Activated naive CD4-positive, alpha-beta T cell treated with anti-CD3 and anti-CD28 coated beads, Interleukin-2, amount 50 U/mL, for 16 hours (primary cell): Measurements from ENCODE around the gene PSMB11.

Experiments used
- DNase-seq: peaks from one replicate; pipeline ENCODE4 v3.0.0-alpha.2; 2020

PSMB11 gene

DNA sequence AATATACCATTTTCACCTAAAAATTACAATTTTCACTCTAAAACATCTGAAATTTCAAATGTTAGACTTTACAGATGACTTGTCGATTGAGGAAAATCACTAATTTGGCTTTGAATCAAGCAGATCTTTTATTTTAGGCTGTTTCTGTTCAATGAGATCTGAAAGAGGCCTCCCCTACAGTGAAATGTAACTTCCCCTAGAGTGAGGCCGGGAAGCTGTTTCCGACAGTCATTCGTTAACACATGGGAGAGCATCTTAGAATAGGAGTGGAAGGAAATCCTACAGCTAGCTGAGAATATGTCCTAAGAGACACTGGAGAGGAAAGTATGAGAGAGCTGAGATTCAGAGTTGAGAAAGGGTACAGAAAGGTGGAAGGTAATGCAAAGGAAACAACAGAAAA is 26.4 kb upstream of the PSMB11 start:
- DNase-seq = no peak

DNA sequence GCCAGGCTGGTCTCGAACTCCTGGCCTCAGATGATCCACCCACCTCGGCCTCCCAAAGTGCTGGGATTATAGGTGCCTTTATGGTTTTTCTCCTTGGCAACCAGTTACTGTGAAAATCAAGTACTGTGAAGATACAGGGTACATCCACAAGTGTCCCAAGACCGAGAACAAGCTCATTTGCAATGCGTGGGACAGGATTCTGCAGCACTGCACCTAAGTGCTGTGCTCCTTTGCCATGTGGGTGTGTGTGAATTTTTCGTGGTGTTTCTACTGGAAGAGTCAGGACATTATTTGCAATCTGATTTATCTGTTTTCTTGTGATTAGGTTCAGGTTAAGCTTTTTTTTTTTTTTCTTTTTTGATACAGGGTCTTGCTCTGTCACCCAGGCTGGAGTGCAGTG is 24.9 kb upstream of the PSMB11 start:
- no peak for DNase-seq

DNA sequence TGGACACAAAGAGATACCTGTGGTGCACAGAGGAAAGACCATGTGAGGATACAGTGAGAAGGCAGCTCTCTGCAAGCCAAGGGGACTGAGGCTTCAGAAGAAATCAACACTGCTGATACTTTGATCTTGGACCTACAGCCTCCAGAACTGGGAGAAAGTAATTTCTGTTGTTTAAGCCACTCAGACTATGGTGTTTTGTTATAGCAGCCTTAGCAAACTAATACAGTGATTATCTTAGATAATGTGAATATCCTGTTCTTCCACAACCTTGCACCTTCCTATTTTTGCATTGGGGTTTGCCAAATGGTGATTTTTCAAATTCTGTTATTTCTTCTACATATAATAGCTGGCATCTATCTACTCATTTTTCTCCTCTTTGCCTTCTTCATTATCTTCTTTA is 23.9 kb upstream of the PSMB11 start:
- DNase-seq = no peak

DNA sequence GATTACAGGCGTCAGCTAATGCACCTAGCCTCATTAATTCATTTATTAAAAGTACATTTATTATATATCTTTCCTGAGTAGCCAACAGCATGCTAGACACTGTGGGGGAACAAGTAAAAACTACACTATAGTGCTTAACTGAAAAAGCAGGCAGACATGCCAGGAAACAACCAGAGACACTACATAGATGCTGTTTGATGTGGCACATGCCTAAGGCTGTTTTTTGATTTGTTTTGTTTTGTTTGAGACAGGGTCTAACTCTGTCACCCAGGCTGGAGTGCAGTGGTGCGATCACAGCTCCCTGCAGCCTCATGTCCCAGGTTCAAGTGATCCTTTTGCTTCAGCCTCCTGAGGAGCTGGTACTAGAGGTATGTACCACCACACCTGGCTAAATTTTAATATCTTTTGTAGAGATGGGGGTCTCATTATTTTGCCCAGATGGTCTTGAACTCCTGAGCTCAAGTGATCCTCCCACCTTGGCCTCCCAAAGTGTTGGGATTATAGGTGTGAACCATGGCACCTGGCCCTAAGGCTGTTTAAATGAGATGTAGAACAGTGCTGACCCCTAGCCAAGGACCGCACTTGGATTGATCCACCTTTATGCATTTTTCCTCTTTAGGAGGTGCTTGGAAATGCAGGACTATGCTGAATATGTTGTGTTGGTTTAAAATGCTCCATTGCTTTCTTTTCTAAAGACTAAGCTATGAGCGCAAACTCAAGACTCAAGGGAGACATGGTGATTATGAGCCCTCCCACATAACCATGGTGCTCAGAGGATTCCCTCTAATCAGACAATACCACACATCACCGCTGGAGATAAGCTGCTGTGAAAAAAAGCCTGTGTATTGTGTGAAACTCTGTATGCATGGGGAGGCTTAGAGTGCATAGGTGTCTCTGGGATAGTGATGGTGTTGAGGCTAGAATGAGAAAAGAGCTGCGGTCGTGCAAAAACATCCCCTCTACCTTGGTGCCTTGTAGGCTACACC is 21.6 kb upstream of the PSMB11 start:
- no peak for DNase-seq

DNA sequence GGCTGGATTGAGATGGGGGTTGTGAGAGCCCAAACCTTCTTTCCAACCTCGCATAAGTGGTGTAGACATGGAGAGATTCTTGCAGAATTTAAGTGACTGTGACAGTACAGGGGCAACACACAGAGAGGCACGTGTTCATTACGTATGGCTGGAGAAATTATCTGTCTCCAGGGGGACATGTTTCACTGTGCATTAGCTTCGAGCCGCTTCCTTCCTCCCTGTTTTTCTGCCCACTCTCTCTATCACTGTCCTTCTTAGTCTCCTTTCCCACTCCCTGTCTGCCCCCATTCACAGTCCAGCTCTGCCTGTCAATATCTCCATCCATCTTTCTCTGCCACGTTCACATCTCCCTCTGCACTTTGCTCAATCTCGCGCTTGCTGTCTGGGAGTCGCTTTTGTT is 20.6 kb upstream of the PSMB11 start:
- DNase-seq = no peak

DNA sequence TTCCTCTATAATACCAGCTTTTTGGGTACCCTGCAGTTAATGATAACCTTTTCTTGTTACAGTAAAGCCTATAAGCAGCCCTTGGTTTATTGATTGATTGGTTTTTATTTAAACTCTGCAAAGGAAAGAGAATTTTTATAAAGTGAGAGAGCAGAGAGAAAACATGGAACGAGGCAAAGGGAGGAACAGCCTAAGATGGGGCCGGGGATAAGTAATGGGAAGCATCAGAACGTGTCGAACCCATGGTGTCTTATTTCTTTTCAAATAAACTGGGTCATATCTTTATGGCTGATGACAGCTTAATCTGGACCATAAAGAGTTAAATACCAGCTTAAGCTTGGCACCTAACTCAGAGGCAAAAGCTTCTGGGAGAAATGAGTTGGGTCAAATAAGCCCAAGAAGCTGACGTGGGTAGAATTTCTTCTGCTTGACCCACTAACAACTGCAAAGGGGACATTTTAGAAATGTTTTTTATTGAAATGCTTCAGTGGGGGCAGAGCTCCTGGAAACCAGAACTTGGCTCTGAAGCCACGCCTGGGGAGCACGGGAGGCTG is 20.0 kb upstream of the PSMB11 start:
- DNase-seq = no peak

DNA sequence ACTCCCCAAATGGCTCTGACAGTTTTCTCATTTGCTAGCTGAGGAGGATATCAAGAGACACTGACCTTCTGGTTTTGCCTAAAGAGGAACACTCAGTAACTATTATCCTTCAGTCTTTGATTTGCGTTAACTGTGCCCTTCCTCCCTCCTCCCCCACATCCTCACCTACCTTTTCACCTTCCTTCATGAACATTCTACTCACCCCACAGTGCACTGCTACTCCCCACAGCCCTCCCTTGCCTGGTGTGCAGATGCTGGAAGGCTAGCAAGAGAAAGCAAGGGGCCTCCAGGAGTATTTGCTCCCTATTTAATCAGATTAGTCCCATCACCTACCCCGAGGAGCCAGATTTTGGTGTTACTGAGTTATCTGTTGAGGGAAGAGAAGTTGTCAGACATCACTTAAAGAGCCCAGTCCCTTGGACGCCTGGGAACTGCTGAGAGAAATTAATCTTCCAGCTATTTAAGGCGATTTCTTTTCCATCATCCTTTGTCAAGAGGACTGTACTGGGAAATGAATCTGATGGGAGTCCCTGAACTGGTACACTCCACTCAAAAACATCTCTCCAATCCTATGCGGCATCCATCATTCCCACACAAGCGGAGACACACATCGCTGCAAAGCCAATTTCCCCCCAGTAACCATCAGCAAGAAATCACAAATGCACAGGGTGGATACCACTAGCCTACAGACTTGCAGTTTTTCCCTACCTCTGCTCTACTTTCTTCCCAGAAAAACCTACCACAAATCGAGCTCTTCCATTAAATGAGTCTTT is 18.8 kb upstream of the PSMB11 start:
- no peak for DNase-seq

DNA sequence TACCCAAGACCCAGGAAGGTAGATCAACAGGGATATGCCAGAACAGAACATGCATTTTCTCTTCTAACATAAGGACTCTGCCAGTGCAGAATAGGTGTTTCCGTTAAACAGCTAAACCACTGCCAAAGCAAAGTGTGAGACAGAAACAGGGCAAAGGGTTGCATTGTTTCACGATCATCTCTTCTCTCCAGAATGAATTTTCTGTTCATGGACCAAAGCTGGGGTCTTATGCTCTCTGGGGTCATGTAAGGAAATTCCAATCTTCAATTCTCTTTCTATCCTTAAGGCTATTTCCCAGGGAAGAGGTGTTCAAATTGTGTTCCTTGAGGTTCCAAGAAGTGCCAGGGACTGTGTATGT is 18.2 kb upstream of the PSMB11 start:
- DNase-seq = no peak

DNA sequence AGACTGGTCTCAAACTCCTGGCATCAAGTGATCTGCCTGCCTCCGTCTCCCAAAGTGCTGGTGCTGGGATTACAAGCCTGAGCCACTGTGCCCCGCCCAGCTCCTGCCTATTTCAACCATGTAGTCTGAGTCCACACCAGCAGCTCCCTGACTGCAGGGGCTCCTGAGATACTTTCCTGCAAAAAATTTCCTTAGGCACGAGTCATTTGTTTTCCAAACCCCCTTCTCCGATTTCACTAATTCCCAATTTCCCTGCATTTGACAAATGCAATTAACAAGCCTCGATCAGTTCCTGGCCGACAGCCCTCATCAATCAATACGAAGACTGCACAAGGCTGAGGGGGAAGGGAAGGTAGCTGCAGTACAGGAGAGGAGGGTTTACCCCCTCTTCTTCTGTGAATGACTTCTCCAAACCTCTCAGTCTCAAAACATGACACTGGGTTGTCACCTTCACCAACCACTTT is 17.4 kb upstream of the PSMB11 start:
- no peak for DNase-seq

DNA sequence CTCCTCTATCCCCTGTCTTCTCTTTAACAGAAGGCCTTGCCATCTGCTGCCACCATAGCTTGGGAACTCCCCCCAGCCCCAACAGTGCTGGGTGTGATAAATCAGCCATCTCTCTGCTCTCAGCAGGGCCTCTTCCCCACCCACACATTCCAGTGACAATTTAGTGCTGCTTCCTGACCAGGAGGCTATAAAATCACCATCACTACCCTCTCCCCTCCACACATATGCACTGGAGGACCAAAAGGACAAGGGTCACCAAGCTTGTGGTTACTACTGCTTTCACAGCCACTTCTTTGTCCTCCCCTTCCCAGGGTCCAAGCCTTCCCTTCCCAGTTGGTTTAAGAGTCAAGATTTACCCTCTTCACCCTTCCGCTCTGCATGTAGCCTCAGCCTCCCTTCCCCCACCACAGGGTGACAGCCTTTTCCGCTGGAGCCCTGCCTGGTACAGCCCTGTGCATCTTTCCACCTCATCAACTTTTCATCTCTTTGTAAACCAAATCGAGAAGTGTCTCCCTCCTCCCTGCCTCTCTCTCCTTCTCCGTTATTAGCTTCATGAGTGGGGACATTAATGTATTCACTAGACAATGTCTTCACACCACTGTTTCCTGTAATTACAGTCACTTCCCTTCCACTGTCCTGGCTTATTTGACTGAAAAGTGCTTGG is 16.7 kb upstream of the PSMB11 start:
- no peak for DNase-seq

DNA sequence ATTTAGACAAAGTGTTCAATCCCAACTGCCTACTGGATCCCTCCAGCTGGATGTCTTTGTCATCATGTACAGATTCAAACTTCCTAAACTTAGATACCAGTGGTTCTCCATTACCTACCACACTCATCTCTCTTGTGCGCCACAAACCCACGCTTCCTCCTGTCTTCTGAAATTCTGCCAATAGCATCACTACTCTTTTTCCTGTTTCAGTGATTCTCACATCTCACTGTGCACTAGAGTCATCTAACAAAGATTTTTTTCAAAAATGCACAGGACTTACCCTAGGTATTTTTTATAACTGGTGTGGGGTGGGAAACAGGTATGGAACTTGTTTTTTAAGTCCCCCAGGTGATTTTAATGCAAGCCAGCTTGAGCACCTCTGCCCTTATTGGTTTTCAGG is 13.2 kb upstream of the PSMB11 start:
- DNase-seq = no peak

DNA sequence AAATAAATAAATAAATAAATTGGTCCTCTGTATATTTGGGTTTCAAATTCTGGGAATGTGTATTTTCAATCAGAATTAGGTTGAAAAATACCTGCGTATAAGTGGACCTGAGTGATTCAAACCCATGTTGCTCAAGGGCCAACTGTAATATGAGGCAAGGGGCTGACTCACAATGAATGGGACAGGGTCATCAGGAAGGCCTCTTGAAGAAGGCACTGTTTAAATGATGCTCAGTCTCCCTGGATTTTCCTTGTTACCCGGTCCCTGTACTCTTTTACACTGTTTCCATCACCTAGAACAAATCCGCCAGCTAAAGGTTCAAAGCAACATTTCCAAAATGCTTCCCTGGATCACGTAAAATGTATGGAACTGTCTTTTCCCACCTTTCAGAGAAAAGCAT is 11.1 kb upstream of the PSMB11 start:
- DNase-seq = no peak

DNA sequence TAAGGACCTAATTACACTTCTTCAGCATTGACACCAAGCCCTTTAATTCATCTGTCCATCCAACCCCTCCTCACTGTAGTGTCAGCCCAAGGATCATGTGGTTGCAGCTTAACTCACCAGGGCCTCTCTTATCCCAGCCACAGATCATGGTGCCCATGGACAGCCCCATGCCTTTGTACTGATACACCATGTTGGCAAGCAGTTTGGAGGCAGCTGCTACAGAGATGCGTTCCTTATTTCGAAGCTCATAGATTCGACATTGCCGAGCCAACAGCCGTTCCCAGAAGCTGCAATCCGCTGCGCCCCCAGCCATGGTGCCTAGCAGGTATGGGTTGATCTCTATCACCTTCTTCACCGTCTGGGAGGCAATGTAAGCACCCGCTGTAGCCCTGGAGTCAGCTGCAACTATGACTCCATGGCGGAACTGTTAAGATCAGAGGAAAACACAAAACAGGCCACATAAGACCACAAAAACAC is 8.7 kb upstream of the PSMB11 start:
- DNase-seq = no peak

DNA sequence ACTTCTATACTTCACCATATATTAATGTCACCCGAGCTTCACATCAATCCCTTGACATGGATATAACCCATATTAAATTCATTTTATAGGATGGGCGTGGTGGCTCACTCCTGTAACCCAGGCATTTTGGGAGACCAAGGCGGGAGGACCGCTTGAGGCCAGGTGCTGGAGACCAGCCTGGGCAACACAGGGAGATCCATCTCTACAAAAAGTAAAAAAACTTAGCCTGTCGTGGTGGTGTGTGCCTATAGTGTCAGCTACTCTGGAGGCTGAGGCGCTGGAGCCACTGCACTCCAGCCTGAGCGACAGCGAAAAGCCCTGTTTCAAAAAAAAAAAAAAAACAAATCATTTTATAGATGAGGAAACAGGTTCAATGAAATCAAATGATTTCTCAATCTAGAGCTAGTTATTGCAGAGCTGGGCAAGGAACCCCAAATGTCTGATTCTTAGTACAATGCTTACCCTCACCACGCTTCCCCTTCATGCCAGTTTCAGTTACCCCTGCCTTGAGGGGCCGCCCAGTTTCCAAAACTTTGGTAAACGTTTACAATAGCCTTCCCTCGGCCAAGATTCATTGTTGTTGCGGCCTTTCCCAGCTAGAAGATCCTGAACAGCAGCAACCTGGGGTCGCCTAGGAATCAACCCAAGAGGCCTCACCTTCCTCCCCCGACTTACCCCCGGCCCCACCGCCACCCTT is 8.1 kb upstream of the PSMB11 start:
- DNase-seq = peak; percentile 42

DNA sequence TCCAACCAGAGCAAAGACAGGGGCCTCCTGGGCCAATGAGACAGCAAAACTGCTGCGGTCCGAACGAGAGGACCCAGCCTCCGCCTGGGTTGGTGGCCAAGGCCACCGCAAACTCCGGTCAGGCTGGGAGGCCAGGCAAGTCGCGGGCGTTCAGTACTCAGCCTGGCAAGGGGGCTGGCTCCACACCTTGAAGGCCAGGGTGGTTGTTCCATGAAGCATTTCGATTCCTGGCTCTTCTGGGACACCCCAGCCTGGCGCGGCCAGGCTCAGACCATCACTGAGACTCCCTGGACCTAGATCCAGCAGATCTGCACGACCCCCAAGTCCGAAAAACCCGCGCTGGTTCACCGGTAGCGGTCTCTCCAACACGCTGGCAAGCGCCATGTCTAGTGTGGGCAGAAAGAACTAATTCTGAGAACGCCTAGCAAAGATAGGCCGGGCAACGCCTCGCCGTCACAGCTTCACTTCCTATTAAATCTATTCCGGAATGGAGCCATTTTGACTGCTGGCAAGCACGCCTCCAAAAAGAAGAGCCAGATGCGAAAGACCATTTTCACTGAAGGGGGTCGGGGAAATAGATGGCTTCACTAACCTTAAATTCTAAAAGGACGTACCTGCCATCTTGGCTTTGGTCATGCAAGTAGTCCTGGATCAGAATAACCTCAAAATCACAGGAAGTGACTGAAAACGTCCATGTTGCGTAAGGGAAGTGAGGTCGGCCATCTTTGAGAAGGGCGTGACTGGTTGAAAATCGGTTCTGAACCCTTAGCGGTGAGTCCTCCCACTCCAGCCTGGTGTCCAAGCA is 7.3 kb upstream of the PSMB11 start, which contains the start of gene PSMB5:
Gene PSMB5, minus strand, starts transcription at position 403 of the 805 bp plus-strand sequence. Its CDS starts 19 bp downstream, at position 384.
- DNase-seq = peak; percentile 90

DNA sequence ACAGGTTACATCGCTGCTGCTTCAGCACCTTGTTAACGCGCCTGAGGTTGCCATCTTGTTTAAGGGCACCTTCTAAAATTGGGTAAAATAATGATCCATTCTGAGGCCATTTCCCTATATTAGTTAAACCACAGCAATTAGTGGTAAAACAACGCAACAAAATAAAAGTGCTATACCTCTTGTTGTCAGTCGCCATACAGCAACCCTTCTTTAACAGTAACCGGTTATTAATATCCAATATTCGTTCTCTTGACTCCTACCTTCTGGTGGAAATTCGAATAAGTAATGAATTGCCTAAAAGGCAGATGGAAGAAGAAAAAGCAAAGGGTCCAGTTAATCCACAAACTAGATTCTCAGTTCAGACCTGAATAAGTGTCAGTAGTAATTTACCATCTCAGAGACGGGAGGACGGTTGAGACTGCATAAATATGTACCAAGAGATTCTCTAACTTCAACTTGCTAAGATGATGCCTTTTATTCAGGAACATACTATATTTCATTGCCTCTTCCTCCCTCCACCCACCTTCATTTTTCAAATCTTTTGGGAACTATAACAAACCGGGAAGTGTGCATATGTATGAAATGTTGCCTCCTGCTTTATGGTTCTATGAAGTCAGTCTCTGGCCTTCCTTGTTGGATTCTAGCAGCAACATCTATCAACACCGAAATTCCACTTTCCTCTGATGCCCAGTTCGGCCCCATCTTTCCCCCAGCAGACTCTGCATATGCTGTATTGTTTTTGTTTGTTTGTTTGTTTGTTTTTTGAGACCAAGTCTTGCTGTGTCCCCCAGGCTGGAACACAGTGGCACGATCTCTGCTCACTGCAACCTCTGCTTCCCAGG is 6.5 kb upstream of the PSMB11 start:
- no peak for DNase-seq

DNA sequence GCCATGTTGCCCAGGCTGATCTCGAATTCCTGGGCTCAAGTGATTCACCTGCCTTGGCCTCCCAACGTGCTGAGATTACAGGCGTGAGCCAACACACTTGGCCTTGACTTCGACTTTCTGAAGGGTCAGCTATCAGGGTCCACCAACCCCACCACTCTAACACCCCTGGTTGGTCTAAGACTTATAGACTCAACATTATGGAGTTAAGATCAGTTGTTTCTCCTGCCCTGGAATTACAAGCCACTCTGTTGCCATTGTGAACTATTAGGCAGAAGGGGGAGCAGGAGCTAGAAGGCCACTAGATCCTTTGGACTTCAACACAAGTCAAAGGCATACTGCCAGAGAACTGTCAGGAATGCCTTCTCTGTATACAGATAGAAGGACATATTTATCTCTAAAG is 1.9 kb upstream of the PSMB11 start:
- no peak for DNase-seq

DNA sequence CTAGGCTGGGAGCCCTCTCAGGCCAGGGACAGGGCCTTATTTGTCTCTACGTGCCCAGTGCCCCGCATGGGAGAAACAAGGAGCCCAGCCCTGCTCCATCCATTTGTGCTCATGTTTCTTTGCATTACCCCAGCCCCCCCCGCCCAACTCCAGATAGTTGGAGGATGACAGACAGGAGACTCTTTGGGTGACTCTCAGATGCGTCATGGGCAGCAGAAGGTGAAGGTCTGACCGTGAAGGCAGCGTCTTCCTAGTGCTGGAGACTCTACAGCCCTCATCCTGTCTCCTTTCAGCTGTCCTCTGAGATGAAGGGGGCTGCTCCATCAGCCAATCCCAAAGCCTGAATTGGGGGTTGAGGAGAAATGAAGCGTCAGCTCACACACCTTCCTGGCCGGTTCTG is 283 bp upstream of the PSMB11 start:
- no peak for DNase-seq

DNA sequence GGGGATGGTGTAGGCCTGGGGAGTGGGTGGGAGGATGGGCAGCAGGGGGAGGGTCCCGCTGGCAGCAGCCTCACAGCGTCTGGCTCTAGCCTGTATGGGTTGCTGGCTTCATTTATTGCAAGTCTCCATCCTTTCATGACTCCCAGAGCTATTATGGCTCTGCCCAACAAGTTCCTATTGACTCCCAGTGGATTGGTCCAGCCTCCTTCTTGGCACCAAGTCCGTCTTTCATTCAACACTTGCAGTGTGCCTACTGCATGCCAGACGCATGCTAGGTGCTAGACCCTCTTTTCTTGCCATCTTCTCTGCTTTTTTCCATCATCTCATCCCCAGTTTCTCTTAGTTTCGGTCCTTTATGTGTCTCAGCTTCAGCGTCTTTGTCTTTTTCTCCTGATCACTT is 1.1 kb downstream of the PSMB11 start:
- DNase-seq = no peak

DNA sequence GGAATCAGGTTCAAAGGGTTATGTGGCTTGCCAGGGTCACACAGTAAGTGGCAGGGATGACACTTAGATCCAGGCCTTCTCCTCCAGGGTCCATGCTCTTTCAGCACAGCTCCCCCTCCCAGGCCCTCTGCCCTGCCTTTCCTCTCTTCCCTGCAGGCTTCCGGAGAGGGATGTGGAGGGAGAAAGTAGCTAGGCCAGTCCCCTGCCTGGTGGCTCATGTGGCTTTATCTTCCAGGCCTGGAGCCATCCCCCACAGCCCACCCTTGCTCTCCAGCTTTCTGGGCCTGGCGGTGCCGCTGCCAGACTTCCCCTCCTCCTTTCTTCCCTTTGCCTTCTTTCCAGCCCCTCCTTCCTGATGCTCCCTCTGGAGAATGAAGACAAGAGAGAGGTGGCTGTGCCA is 1.7 kb downstream of the PSMB11 start:
- DNase-seq = no peak
